ENCODE measurements around the gene CRTC2.

- TF ChIP-seq CTCF (IDR thresholded peaks at IDR 0.05; ENCODE audit: insufficient read depth, low read depth, low read length) (no peak), EZH2 (IDR thresholded peaks at IDR 0.05; ENCODE audit: insufficient read depth, low read length) (no peak)
These were observed 25.0 kb downstream of the CRTC2 start for GRCh38 chr1:153933430-153933829.

Data from astrocyte (in vitro differentiated cells and primary cell).